ENCODE measurements around the gene UPK3BL1. TPM values are rescaled to one million over a fixed set of nuclear protein-coding genes. Genes with fewer than 3 reads are reported as not detected.
"Not testable (repeated sequence)": the region's sequence is repeated elsewhere in the genome, so short reads cannot be mapped to it uniquely, and the experiment has no call there.

The UPK3BL1 gene, protein sequence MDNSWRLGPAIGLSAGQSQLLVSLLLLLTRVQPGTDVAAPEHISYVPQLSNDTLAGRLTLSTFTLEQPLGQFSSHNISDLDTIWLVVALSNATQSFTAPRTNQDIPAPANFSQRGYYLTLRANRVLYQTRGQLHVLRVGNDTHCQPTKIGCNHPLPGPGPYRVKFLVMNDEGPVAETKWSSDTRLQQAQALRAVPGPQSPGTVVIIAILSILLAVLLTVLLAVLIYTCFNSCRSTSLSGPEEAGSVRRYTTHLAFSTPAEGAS
- 33.0 TPM for polyA plus RNA-seq
- long read RNA-seq, donor 1, partial matches to known transcripts = 0 of 4 reads
- long read RNA-seq, donor 1, other reads (novel, unspliced or antisense) = 0 of 4 reads
- long read RNA-seq, donor 2, partial matches to known transcripts = 0 of 2 reads
- long read RNA-seq, donor 2, other reads (novel, unspliced or antisense) = 0 of 2 reads
- long read RNA-seq, donor 3, partial matches to known transcripts = 0 of 4 reads
- long read RNA-seq, donor 3, other reads (novel, unspliced or antisense) = 0 of 4 reads
- long read RNA-seq, donor 4 = 0 reads
- long read RNA-seq, donor 5, partial matches to known transcripts = 0 of 1 reads
- long read RNA-seq, donor 5, other reads (novel, unspliced or antisense) = 0 of 1 reads
- long read RNA-seq, donor 6, partial matches to known transcripts = 0 of 2 reads
- long read RNA-seq, donor 6, other reads (novel, unspliced or antisense) = 0 of 2 reads
- long read RNA-seq, donor 7, partial matches to known transcripts = 0 of 1 reads
- long read RNA-seq, donor 7, other reads (novel, unspliced or antisense) = 0 of 1 reads
- long read RNA-seq, donor 8, partial matches to known transcripts = 0 of 1 reads
- long read RNA-seq, donor 8, other reads (novel, unspliced or antisense) = 0 of 1 reads
- long read RNA-seq, donor 9, partial matches to known transcripts = 0 of 4 reads
- long read RNA-seq, donor 9, other reads (novel, unspliced or antisense) = 0 of 4 reads
- long read RNA-seq, donor 10, partial matches to known transcripts = 0 of 3 reads
- long read RNA-seq, donor 10, other reads (novel, unspliced or antisense) = 0 of 3 reads
- long read RNA-seq, donor 11, partial matches to known transcripts = 0 of 2 reads
- long read RNA-seq, donor 11, other reads (novel, unspliced or antisense) = 0 of 2 reads

- not testable (repeated sequence) for H3K4me3 ChIP-seq (ENCODE audit: low read length); H3K4me1 ChIP-seq (ENCODE audit: control insufficient read depth, insufficient read depth, low read length); DNase-seq; H3K27ac ChIP-seq (ENCODE audit: low read length); H3K36me3 ChIP-seq (ENCODE audit: control insufficient read depth, insufficient read depth, low read length); H3K27me3 ChIP-seq (ENCODE audit: control insufficient read depth, insufficient read depth, low read length); H3K9me3 ChIP-seq (ENCODE audit: control insufficient read depth, low read depth, low read length)
- no CpG with 5 or more reads among the region's 9 CpGs for WGBS (ENCODE audit: insufficient coverage, low lambda C conversion rate)
These were observed at the start of gene UPK3BL1 for GRCh38 chr7:102642691-102643090. Gene UPK3BL1, minus strand, starts transcription at chr7:102642791. Its CDS starts 50 bp downstream, at chr7:102642741.

DNA sequence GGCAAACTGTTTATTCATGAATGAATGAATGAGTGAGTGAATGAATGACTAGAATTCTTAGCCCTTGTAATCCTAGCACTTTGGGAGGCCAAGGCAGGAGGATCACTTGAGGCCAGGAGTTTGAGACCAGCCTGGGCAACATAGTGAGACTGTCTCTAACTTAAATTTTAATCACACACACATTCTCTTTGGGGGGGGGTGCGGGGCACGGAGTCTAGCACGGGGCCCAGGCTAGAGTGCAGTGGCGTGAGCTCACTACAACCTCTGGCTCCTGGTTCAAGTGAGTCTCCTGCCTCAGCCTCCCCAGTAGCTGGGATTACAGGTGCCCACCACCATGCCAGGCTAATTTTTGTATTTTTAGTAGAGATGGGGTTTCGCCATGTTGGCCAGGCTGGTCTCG lies 48.0 kb upstream of the UPK3BL1 start:
- not testable (repeated sequence) for H3K4me1 ChIP-seq (ENCODE audit: control insufficient read depth, insufficient read depth, low read length); H3K27me3 ChIP-seq (ENCODE audit: control insufficient read depth, insufficient read depth, low read length); DNase-seq; H3K4me3 ChIP-seq (ENCODE audit: low read length); H3K27ac ChIP-seq (ENCODE audit: low read length); H3K36me3 ChIP-seq (ENCODE audit: control insufficient read depth, insufficient read depth, low read length); H3K9me3 ChIP-seq (ENCODE audit: control insufficient read depth, low read depth, low read length)
- WGBS (ENCODE audit: insufficient coverage, low lambda C conversion rate) = no CpG with 5 or more reads among the region's 6 CpGs

- H3K27ac ChIP-seq (ENCODE audit: low read length); H3K4me1 ChIP-seq (ENCODE audit: control insufficient read depth, insufficient read depth, low read length); H3K4me3 ChIP-seq (ENCODE audit: low read length); H3K9me3 ChIP-seq (ENCODE audit: control insufficient read depth, low read depth, low read length); DNase-seq; H3K27me3 ChIP-seq (ENCODE audit: control insufficient read depth, insufficient read depth, low read length); H3K36me3 ChIP-seq (ENCODE audit: control insufficient read depth, insufficient read depth, low read length): not testable (repeated sequence)
- no CpG with 5 or more reads among the region's 74 CpGs for WGBS (ENCODE audit: insufficient coverage, low lambda C conversion rate)
These were observed 47.1 kb upstream of the UPK3BL1 start for GRCh38 chr7:102689436-102690282.

GRCh38 chr7:102688299-102689036 lies 45.9 kb upstream of the UPK3BL1 start:
- not testable (repeated sequence) for H3K27me3 ChIP-seq (ENCODE audit: control insufficient read depth, insufficient read depth, low read length); H3K36me3 ChIP-seq (ENCODE audit: control insufficient read depth, insufficient read depth, low read length); H3K4me3 ChIP-seq (ENCODE audit: low read length); H3K4me1 ChIP-seq (ENCODE audit: control insufficient read depth, insufficient read depth, low read length); H3K9me3 ChIP-seq (ENCODE audit: control insufficient read depth, low read depth, low read length); DNase-seq; H3K27ac ChIP-seq (ENCODE audit: low read length)
- no CpG with 5 or more reads among the region's 37 CpGs for WGBS (ENCODE audit: insufficient coverage, low lambda C conversion rate)

- H3K36me3 ChIP-seq (ENCODE audit: control insufficient read depth, insufficient read depth, low read length); DNase-seq; H3K27ac ChIP-seq (ENCODE audit: low read length); H3K4me3 ChIP-seq (ENCODE audit: low read length); H3K27me3 ChIP-seq (ENCODE audit: control insufficient read depth, insufficient read depth, low read length); H3K9me3 ChIP-seq (ENCODE audit: control insufficient read depth, low read depth, low read length); H3K4me1 ChIP-seq (ENCODE audit: control insufficient read depth, insufficient read depth, low read length): not testable (repeated sequence)
- no CpG with 5 or more reads among the region's 5 CpGs for WGBS (ENCODE audit: insufficient coverage, low lambda C conversion rate)
These were observed 40.0 kb upstream of the UPK3BL1 start for GRCh38 chr7:102682560-102682959.

DNA sequence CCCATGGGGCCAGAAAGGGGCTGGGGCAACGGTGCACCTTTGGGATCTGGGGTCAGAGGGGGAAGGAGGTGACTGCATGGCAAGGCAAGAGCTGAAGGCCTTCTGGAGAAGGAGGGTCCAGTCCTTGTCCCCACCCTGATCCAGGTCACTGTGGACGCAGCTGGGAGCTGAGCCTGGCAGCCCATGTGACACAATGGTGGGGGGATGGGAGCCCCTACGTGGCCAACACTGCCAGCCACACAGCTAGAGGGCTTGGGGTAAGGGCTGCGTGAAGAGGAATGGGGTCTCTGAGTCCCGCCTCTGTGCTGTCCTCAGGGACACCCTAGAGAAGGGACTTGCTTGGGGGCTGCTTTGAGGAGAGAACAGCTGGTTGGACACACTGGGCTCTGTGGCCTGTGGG lies 38.2 kb upstream of the UPK3BL1 start:
- H3K4me3 ChIP-seq (ENCODE audit: low read length); H3K4me1 ChIP-seq (ENCODE audit: control insufficient read depth, insufficient read depth, low read length); H3K36me3 ChIP-seq (ENCODE audit: control insufficient read depth, insufficient read depth, low read length); H3K9me3 ChIP-seq (ENCODE audit: control insufficient read depth, low read depth, low read length); H3K27ac ChIP-seq (ENCODE audit: low read length); H3K27me3 ChIP-seq (ENCODE audit: control insufficient read depth, insufficient read depth, low read length); DNase-seq: not testable (repeated sequence)
- WGBS (ENCODE audit: insufficient coverage, low lambda C conversion rate) = no CpG with 5 or more reads among the region's 5 CpGs

DNA sequence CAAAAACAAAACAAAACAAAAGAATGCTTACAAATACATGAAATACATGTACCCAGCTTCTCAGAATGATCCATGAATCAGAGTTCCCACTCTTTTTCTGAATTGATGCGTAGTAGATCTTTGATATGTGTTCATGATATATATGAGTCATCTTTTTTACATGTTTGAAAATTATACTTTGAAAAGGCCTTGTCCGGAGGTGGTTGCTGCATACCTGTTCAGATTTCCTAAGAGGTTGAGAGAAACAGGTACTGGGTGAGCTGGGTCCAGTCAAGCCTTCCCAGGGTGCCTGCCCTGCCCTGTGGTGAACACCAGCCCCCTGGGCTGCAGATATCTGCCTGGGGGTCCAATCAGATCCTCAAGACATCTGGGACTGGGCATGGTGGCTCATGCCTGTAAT lies 33.0 kb upstream of the UPK3BL1 start:
- not testable (repeated sequence) for H3K4me1 ChIP-seq (ENCODE audit: control insufficient read depth, insufficient read depth, low read length); H3K27me3 ChIP-seq (ENCODE audit: control insufficient read depth, insufficient read depth, low read length); DNase-seq; H3K27ac ChIP-seq (ENCODE audit: low read length); H3K36me3 ChIP-seq (ENCODE audit: control insufficient read depth, insufficient read depth, low read length); H3K4me3 ChIP-seq (ENCODE audit: low read length); H3K9me3 ChIP-seq (ENCODE audit: control insufficient read depth, low read depth, low read length)
- no CpG with 5 or more reads among the region's 2 CpGs for WGBS (ENCODE audit: insufficient coverage, low lambda C conversion rate)

- not testable (repeated sequence) for H3K4me3 ChIP-seq (ENCODE audit: low read length); DNase-seq; H3K4me1 ChIP-seq (ENCODE audit: control insufficient read depth, insufficient read depth, low read length); H3K9me3 ChIP-seq (ENCODE audit: control insufficient read depth, low read depth, low read length); H3K27me3 ChIP-seq (ENCODE audit: control insufficient read depth, insufficient read depth, low read length); H3K36me3 ChIP-seq (ENCODE audit: control insufficient read depth, insufficient read depth, low read length); H3K27ac ChIP-seq (ENCODE audit: low read length)
- WGBS (ENCODE audit: insufficient coverage, low lambda C conversion rate) = no CpG with 5 or more reads among the region's 9 CpGs
These were observed 31.0 kb upstream of the UPK3BL1 start for GRCh38 chr7:102673447-102674067.

- H3K27ac ChIP-seq (ENCODE audit: low read length); H3K27me3 ChIP-seq (ENCODE audit: control insufficient read depth, insufficient read depth, low read length): not testable (repeated sequence)
- no CpG with 5 or more reads among the region's 9 CpGs for WGBS (ENCODE audit: insufficient coverage, low lambda C conversion rate)
These were observed 29.3 kb upstream of the UPK3BL1 start for GRCh38 chr7:102671956-102672307.

More at GRCh38 chr7:102671956-102672307, 29.3 kb upstream of the UPK3BL1 start:
- not testable (repeated sequence) for H3K4me3 ChIP-seq (ENCODE audit: low read length); DNase-seq; H3K36me3 ChIP-seq (ENCODE audit: control insufficient read depth, insufficient read depth, low read length); H3K4me1 ChIP-seq (ENCODE audit: control insufficient read depth, insufficient read depth, low read length); H3K9me3 ChIP-seq (ENCODE audit: control insufficient read depth, low read depth, low read length)
